ENCODE results near the gene KIF21B.

DNA sequence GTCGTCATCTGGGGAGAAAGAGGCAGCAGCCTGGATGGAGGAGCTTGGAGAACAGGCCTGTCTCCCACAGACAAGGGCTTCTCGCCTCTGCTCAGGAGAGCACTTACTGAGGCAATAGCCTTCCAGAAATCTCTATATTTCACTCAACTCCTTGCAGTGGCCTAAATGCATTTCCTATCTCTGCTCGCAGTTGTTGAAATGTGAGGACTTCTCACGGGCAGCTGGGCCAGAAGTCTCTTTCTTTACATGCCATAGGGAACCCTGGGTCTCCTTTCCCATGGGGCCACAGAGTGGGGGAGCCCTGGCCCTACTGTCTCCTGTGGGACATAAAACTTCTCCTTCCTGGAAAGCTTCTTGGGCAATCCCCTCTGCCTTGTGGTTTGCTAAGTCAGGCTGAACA lies 43.5 kb upstream of the KIF21B start:
- TF ChIP-seq RFX1 (IDR thresholded peaks at IDR 0.05) (no peak), SP1 (CRISPR knock-in tag; IDR thresholded peaks at IDR 0.05) (no peak), TCF7L2 (IDR thresholded peaks at IDR 0.05; ENCODE audit: low read depth, low read length) (no peak), CEBPB (tag; IDR thresholded peaks at IDR 0.05) (no peak), ZFP36 (IDR thresholded peaks at IDR 0.05; ENCODE audit: low read depth, low read length, partially characterized antibody) (no peak), POLR2AphosphoS5 (IDR thresholded peaks at IDR 0.05; ENCODE audit: control insufficient read depth, insufficient read depth, low read depth, low read length) (no peak), MYC (IDR thresholded peaks at IDR 0.05; ENCODE audit: low read depth, low read length) (no peak), MYC (CRISPR knock-in tag; IDR thresholded peaks at IDR 0.05; ENCODE audit: borderline replicate concordance, low read depth) (no peak), POU5F1 (IDR thresholded peaks at IDR 0.05; ENCODE audit: borderline replicate concordance, low read depth, low read length, partially characterized antibody) (no peak)
- TF ChIP-seq, protein P1, sequence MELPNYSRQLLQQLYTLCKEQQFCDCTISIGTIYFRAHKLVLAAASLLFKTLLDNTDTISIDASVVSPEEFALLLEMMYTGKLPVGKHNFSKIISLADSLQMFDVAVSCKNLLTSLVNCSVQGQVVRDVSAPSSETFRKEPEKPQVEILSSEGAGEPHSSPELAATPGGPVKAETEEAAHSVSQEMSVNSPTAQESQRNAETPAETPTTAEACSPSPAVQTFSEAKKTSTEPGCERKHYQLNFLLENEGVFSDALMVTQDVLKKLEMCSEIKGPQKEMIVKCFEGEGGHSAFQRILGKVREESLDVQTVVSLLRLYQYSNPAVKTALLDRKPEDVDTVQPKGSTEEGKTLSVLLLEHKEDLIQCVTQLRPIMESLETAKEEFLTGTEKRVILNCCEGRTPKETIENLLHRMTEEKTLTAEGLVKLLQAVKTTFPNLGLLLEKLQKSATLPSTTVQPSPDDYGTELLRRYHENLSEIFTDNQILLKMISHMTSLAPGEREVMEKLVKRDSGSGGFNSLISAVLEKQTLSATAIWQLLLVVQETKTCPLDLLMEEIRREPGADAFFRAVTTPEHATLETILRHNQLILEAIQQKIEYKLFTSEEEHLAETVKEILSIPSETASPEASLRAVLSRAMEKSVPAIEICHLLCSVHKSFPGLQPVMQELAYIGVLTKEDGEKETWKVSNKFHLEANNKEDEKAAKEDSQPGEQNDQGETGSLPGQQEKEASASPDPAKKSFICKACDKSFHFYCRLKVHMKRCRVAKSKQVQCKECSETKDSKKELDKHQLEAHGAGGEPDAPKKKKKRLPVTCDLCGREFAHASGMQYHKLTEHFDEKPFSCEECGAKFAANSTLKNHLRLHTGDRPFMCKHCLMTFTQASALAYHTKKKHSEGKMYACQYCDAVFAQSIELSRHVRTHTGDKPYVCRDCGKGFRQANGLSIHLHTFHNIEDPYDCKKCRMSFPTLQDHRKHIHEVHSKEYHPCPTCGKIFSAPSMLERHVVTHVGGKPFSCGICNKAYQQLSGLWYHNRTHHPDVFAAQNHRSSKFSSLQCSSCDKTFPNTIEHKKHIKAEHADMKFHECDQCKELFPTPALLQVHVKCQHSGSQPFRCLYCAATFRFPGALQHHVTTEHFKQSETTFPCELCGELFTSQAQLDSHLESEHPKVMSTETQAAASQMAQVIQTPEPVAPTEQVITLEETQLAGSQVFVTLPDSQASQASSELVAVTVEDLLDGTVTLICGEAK (IDR thresholded peaks at IDR 0.05): no peak
- TF ChIP-seq, protein P1 (CRISPR knock-in tag; IDR thresholded peaks at IDR 0.05): no peak
- TF ChIP-seq, protein P2, sequence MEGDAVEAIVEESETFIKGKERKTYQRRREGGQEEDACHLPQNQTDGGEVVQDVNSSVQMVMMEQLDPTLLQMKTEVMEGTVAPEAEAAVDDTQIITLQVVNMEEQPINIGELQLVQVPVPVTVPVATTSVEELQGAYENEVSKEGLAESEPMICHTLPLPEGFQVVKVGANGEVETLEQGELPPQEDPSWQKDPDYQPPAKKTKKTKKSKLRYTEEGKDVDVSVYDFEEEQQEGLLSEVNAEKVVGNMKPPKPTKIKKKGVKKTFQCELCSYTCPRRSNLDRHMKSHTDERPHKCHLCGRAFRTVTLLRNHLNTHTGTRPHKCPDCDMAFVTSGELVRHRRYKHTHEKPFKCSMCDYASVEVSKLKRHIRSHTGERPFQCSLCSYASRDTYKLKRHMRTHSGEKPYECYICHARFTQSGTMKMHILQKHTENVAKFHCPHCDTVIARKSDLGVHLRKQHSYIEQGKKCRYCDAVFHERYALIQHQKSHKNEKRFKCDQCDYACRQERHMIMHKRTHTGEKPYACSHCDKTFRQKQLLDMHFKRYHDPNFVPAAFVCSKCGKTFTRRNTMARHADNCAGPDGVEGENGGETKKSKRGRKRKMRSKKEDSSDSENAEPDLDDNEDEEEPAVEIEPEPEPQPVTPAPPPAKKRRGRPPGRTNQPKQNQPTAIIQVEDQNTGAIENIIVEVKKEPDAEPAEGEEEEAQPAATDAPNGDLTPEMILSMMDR (IDR thresholded peaks at IDR 0.05 in 2 of 3, conservative IDR thresholded peaks at IDR 0.05 in 1 of 3; ENCODE audit: insufficient read depth in 2 of 3, low read depth in 1 of 3, low read length in 3 of 3): no peak
- TF ChIP-seq, protein P3, sequence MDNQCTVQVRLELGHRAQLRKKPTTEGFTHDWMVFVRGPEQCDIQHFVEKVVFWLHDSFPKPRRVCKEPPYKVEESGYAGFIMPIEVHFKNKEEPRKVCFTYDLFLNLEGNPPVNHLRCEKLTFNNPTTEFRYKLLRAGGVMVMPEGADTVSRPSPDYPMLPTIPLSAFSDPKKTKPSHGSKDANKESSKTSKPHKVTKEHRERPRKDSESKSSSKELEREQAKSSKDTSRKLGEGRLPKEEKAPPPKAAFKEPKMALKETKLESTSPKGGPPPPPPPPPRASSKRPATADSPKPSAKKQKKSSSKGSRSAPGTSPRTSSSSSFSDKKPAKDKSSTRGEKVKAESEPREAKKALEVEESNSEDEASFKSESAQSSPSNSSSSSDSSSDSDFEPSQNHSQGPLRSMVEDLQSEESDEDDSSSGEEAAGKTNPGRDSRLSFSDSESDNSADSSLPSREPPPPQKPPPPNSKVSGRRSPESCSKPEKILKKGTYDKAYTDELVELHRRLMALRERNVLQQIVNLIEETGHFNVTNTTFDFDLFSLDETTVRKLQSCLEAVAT (IDR thresholded peaks at IDR 0.05): no peak
